H1 (cell line): ENCODE results near the gene CTSA. TPM values are rescaled to one million over a fixed set of nuclear protein-coding genes. Genes with fewer than 3 reads are reported as not detected.

ENCODE experiments used
- ASH2L ChIP-seq: fragments of 200-600, 300-600 bp; sonication (generic); IDR thresholded peaks from one replicate; pipeline ENCODE4 v1.7.1; 2017; ENCODE audit warnings: low read length
- BACH1 ChIP-seq: IDR thresholded peaks from 2 replicates; pipeline ENCODE4 v1.6.1; 2012; ENCODE audit warnings: low read length, improper control_type of control experiment
- E2F6 ChIP-seq: IDR thresholded peaks from 2 replicates; pipeline ENCODE4 v1.6.1; 2012; ENCODE audit warnings: inconsistent platforms
- HDAC6 ChIP-seq: IDR thresholded peaks from one replicate; pipeline ENCODE4 v1.7.1; 2012; ENCODE audit warnings: low read depth, mild to moderate bottlenecking, inconsistent platforms, low read length, moderate library complexity
- MAX ChIP-seq: IDR thresholded peaks from 2 replicates; pipeline ENCODE4 v1.6.1; 2012; ENCODE audit warnings: inconsistent platforms
- POU5F1 ChIP-seq: IDR thresholded peaks from 2 replicates; pipeline ENCODE4 v1.6.1; 2011; ENCODE audit warnings: low read depth, mild to moderate bottlenecking, low read length, moderate library complexity
- RNF2 ChIP-seq: fragments of 200-900, 300-1000 bp; sonication (generic); IDR thresholded peaks from 2 replicates; pipeline ENCODE4 v1.7.1; 2016; ENCODE audit warnings: borderline replicate concordance, low read depth, mild to moderate bottlenecking, antibody characterized with exemption, low read length; ENCODE audit not compliant: poor library complexity, severe bottlenecking; ENCODE audit errors: missing control alignments
- SIRT6 ChIP-seq: IDR thresholded peaks from one replicate; pipeline ENCODE4 v1.7.1; 2012; ENCODE audit warnings: low read length, inconsistent platforms
- SIX5 ChIP-seq: IDR thresholded peaks from 2 replicates; pipeline ENCODE4 v1.6.1; 2011; ENCODE audit warnings: mild to moderate bottlenecking, low read depth, low read length
- SRF ChIP-seq: IDR thresholded peaks from 2 replicates; pipeline ENCODE4 v1.6.1; 2011; ENCODE audit warnings: mild to moderate bottlenecking, low read depth, low read length, moderate library complexity
- TCF12 ChIP-seq: IDR thresholded peaks from 2 replicates; pipeline ENCODE4 v1.6.1; 2011; ENCODE audit warnings: low read depth, mild to moderate bottlenecking, low read length
- YY1 ChIP-seq: IDR thresholded peaks from 2 replicates; pipeline ENCODE4 v1.6.1; 2011; ENCODE audit warnings: low read depth, mild to moderate bottlenecking, low read length
- polyA plus RNA-seq, 7 experiments: library from polyadenylated mRNA; depleted of rRNA in 3 of 7; stranded (reverse) in 5 of 7; unstranded in 2 of 7; fragments of >200 nt in 5 of 7; fragments of 200-250 nt in 2 of 7; gene quantifications; 1 replicate in 5 of 7; 2 replicates in 1 of 7; 4 replicates in 1 of 7; pipeline versions ENCODE4 v1.2.1 to v1.2.3, GENCODE V29; 2011 to 2013; ENCODE audit warnings: missing spikeins in 2 of 7, mixed read lengths in 2 of 7
- total RNA-seq: library from RNA; stranded (reverse); fragmentation: NEBNext Ultra II Directional; extraction: Animal tissue kit (Norgen Biotek cat#: 25700); gene quantifications from 2 replicates; pipeline ENCODE4 v1.2.1, GENCODE V29; 2021

Gene CTSA
- total and polyA plus RNA-seq, 2 of the 8 experiments (the other 6 are each of a cell fraction or from before 2014, with no cell fraction given): 49.7 to 74.0 TPM

- TF ChIP-seq ASH2L (peak; percentile 49), TCF12 (peak; percentile 68; the same call in 1 of the 2 replicates), SRF (no peak), BACH1 (0 out of 2 replicates have a peak, but pooled peaks have one; percentile 19), RNF2 (no peak), SIX5 (no peak), POU5F1 (no peak), SIRT6 (no peak), YY1 (peak; percentile 77), MAX (peak; percentile 89), E2F6 (peak; percentile 94), HDAC6 (no peak)
These were observed at the start of gene CTSA, which contains the start of gene NEURL2 (continued) for GRCh38 chr20:45890985-45891983.
